HEK293 (cell line): Measurements from ENCODE around the gene CHD1L.

Experiments used
- CTCF ChIA-PET: fragments of 350-600 bp; formaldehyde crosslinking; extraction: SDS; loops from one replicate; lab custom pipeline; 2021; ENCODE audit warnings: antibody characterized with exemption; lab: Yijun Ruan, JAX
- POLR2A ChIA-PET: fragments of 300-600 bp; formaldehyde crosslinking; extraction: SDS; loops from one replicate; lab custom pipeline; 2020; ENCODE audit warnings: antibody characterized with exemption, inconsistent platforms; lab: Yijun Ruan, JAX
- H3K27ac ChIP-seq: fragments of 200-500 bp; sonication (Bioruptor generic); 2 replicates; pipeline ENCODE4 v1.5.1; 2014; ENCODE audit warnings: low read depth, low read length, control low read depth, inconsistent platforms; ENCODE audit errors: extremely low read depth
- H3K36me3 ChIP-seq, 2 experiments: fragments of 200-500 bp in 1 of 2; sonication (Bioruptor generic) in 1 of 2; 1 replicate in 1 of 2; 2 replicates in 1 of 2; pipeline ENCODE4 v1.5.1; 2014 to 2017; ENCODE audit warnings: inconsistent platforms in 2 of 2, low read length in 2 of 2; ENCODE audit not compliant: control insufficient read depth in 2 of 2, insufficient read depth in 1 of 2
- H3K4me1 ChIP-seq: fragments of 200-500 bp; sonication (Bioruptor generic); 2 replicates; pipeline ENCODE4 v1.5.1; 2014; ENCODE audit warnings: mild to moderate bottlenecking, low read length, inconsistent platforms; ENCODE audit not compliant: control insufficient read depth, insufficient read depth
- H3K4me3 ChIP-seq: 2 replicates; pipeline ENCODE4 v1.5.1; 2011; ENCODE audit warnings: low read depth, mild to moderate bottlenecking, control low read depth, low read length, moderate library complexity
- H3K9me3 ChIP-seq: fragments of 200-500 bp; sonication (Bioruptor generic); 2 replicates; pipeline ENCODE4 v1.5.1; 2014; ENCODE audit warnings: low read depth, low read length, inconsistent platforms; ENCODE audit not compliant: control insufficient read depth, insufficient read depth
- CTCF ChIP-seq: fragments of 450-650 bp; formaldehyde crosslinking; IDR thresholded peaks from 2 replicates; pipeline ENCODE4 v1.5.1; 2016; ENCODE audit warnings: missing biosample characterization, missing genetic modification characterization
- OSR2 ChIP-seq: fragments of 450-650 bp; formaldehyde crosslinking; IDR thresholded peaks from 2 replicates; pipeline ENCODE4 v1.5.1; 2016; ENCODE audit warnings: missing biosample characterization, missing genetic modification characterization
- PRDM1 ChIP-seq: fragments of 450-650 bp; formaldehyde crosslinking; IDR thresholded peaks from 2 replicates; pipeline ENCODE4; 2016; ENCODE audit warnings: missing biosample characterization, missing genetic modification characterization
- SP7 ChIP-seq: fragments of 450-650 bp; formaldehyde crosslinking; IDR thresholded peaks from 2 replicates; pipeline ENCODE4 v1.5.1; 2016; ENCODE audit warnings: missing biosample characterization, missing genetic modification characterization
- WT1 ChIP-seq: fragments of 450-650 bp; formaldehyde crosslinking; IDR thresholded peaks from 2 replicates; pipeline ENCODE4 v1.5.1; 2016; ENCODE audit warnings: missing biosample characterization, missing genetic modification characterization
- ZBTB6 ChIP-seq: fragments of 450-650 bp; formaldehyde crosslinking; IDR thresholded peaks from 2 replicates; pipeline ENCODE4 v1.5.1; 2017; ENCODE audit warnings: missing biosample characterization, missing genetic modification characterization
- ZNF140 ChIP-seq: fragments of 450-650 bp; formaldehyde crosslinking; IDR thresholded peaks from 2 replicates; pipeline ENCODE4 v1.5.1; 2016; ENCODE audit warnings: missing biosample characterization, missing genetic modification characterization
- ZNF350 ChIP-seq: fragments of 450-650 bp; formaldehyde crosslinking; IDR thresholded peaks from 2 replicates; pipeline ENCODE4 v1.5.0; 2017; ENCODE audit warnings: missing biosample characterization, mild to moderate bottlenecking, missing genetic modification characterization
- ZNF354C ChIP-seq: fragments of 450-650 bp; formaldehyde crosslinking; IDR thresholded peaks from 2 replicates; pipeline ENCODE4 v1.5.1; 2016; ENCODE audit warnings: missing biosample characterization, missing genetic modification characterization, low read depth, borderline replicate concordance
- ZNF792 ChIP-seq: fragments of 450-650 bp; formaldehyde crosslinking; IDR thresholded peaks from 2 replicates; pipeline ENCODE4 v1.5.1; 2016; ENCODE audit warnings: missing biosample characterization, missing genetic modification characterization
- ZXDB ChIP-seq: fragments of 450-650 bp; formaldehyde crosslinking; IDR thresholded peaks from 2 replicates; pipeline ENCODE4 v1.5.1; 2016; ENCODE audit warnings: missing biosample characterization, missing genetic modification characterization
- TF ChIP-seq, protein P1 (sequence below): fragments of 450-650 bp; formaldehyde crosslinking; IDR thresholded peaks from 2 replicates; pipeline ENCODE4 v1.5.1; 2017; ENCODE audit warnings: missing biosample characterization, missing genetic modification characterization
- TF ChIP-seq, protein P2 (sequence below): fragments of 450-650 bp; formaldehyde crosslinking; IDR thresholded peaks from 2 replicates; pipeline ENCODE4 v1.5.1; 2016; ENCODE audit warnings: missing biosample characterization, missing genetic modification characterization
- TF ChIP-seq, protein P3 (sequence below): fragments of 450-650 bp; formaldehyde crosslinking; IDR thresholded peaks from 2 replicates; pipeline ENCODE4 v1.5.1; 2016; ENCODE audit warnings: missing biosample characterization, missing genetic modification characterization

CHD1L gene

GRCh38 chr1:147246910-147247655 lies 4.6 kb downstream of the CHD1L start:
- TF ChIP-seq OSR2 (tag by site-specific recombination) (0 out of 2 replicates have a peak, but pooled peaks have one; percentile 22), ZBTB6 (no peak), SP7 (peak; percentile 40; the same call in 1 of the 2 replicates), WT1 (tag by site-specific recombination) (no peak), ZNF350 (tag by site-specific recombination) (no peak), PRDM1 (tag by site-specific recombination) (0 out of 2 replicates have a peak, but pooled peaks have one; percentile 44)
- TF ChIP-seq, protein P1, sequence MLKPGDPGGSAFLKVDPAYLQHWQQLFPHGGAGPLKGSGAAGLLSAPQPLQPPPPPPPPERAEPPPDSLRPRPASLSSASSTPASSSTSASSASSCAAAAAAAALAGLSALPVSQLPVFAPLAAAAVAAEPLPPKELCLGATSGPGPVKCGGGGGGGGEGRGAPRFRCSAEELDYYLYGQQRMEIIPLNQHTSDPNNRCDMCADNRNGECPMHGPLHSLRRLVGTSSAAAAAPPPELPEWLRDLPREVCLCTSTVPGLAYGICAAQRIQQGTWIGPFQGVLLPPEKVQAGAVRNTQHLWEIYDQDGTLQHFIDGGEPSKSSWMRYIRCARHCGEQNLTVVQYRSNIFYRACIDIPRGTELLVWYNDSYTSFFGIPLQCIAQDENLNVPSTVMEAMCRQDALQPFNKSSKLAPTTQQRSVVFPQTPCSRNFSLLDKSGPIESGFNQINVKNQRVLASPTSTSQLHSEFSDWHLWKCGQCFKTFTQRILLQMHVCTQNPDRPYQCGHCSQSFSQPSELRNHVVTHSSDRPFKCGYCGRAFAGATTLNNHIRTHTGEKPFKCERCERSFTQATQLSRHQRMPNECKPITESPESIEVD (tag by site-specific recombination): peak; percentile 61
- TF ChIP-seq, protein P2, sequence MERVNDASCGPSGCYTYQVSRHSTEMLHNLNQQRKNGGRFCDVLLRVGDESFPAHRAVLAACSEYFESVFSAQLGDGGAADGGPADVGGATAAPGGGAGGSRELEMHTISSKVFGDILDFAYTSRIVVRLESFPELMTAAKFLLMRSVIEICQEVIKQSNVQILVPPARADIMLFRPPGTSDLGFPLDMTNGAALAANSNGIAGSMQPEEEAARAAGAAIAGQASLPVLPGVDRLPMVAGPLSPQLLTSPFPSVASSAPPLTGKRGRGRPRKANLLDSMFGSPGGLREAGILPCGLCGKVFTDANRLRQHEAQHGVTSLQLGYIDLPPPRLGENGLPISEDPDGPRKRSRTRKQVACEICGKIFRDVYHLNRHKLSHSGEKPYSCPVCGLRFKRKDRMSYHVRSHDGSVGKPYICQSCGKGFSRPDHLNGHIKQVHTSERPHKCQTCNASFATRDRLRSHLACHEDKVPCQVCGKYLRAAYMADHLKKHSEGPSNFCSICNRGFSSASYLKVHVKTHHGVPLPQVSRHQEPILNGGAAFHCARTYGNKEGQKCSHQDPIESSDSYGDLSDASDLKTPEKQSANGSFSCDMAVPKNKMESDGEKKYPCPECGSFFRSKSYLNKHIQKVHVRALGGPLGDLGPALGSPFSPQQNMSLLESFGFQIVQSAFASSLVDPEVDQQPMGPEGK (tag by site-specific recombination): no peak
- no peak overlapping the region for H3K4me3 ChIP-seq
- peaks cover 6% of the 10 kb centered on the region for H3K4me1 ChIP-seq
- ChIA-PET CTCF (no interaction called here), POLR2A (no interaction called here)
- no peak overlapping the region for H3K27ac ChIP-seq
- H3K9me3 ChIP-seq: no peaks in the 10 kb centered on the region
- peaks cover 0 to 6% of the 10 kb centered on the region in 2 experiments; a peak in 1 of 3 replicates for H3K36me3 ChIP-seq

DNA sequence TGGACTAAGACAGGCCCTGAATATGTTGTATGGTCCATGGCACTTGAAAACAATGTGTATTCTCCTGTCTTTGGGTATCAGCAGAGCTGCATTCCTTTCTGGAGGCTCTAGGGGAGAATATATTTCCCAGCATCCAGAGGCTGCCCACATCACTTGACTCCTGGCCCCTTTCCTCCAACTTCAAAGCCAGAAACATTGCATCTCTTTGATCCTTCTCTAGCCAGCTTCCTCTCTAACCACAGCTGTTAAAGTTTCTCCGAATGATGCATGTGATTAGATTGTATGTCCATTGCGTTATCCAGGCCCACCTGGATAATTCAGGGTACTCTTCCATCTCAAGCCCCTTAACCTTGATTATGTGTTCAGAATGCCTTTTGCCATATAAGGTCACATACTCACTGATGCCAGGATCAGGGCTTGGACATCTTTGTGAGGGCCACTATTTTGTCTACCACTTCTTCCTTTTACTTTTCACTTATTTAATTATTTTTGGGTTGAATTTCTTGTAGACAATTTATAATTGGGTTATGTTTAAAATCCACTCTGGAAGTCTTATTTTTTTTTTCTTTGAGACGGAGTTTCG lies 5.3 kb downstream of the CHD1L start:
- H3K36me3 ChIP-seq: peaks cover 0 to 13% of the 10 kb centered on the region in 2 experiments; a peak in 1 of 3 replicates
- CTCF ChIA-PET: no interaction called here
- TF ChIP-seq, protein P3, sequence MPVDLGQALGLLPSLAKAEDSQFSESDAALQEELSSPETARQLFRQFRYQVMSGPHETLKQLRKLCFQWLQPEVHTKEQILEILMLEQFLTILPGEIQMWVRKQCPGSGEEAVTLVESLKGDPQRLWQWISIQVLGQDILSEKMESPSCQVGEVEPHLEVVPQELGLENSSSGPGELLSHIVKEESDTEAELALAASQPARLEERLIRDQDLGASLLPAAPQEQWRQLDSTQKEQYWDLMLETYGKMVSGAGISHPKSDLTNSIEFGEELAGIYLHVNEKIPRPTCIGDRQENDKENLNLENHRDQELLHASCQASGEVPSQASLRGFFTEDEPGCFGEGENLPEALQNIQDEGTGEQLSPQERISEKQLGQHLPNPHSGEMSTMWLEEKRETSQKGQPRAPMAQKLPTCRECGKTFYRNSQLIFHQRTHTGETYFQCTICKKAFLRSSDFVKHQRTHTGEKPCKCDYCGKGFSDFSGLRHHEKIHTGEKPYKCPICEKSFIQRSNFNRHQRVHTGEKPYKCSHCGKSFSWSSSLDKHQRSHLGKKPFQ (tag by site-specific recombination): no peak
- TF ChIP-seq CTCF (tag by site-specific recombination) (no peak), ZNF354C (tag by site-specific recombination) (no peak), ZXDB (tag by site-specific recombination) (no peak), ZNF140 (no peak), ZNF792 (tag by site-specific recombination) (no peak)
- TF ChIP-seq, all 188 proteins: peak for 0
- Histone ChIP-seq H3K4me1 (peaks cover 6% of the 10 kb centered on the region), H3K4me3 (no peak overlapping the region), H3K27ac (no peak overlapping the region), H3K9me3 (no peaks in the 10 kb centered on the region)
- POLR2A ChIA-PET: no interaction called here
